Loucy (cell line): ENCODE measurements around the gene FAM222A.

Experiments
- EZH2phosphoT487 ChIP-seq: fragments of 200-600 bp; IDR thresholded peaks from 2 replicates; pipeline ENCODE4 v1.6.1; 2018; ENCODE audit warnings: antibody characterized with exemption, mild to moderate bottlenecking, moderate library complexity, borderline replicate concordance
- TF ChIP-seq, protein P1 (sequence below): fragments of 200-600 bp; sonication (generic); conservative IDR thresholded peaks from 2 replicates; pipeline ENCODE4 v1.5.1; 2014; ENCODE audit warnings: mild to moderate bottlenecking, antibody characterized with exemption, low read length

DNA sequence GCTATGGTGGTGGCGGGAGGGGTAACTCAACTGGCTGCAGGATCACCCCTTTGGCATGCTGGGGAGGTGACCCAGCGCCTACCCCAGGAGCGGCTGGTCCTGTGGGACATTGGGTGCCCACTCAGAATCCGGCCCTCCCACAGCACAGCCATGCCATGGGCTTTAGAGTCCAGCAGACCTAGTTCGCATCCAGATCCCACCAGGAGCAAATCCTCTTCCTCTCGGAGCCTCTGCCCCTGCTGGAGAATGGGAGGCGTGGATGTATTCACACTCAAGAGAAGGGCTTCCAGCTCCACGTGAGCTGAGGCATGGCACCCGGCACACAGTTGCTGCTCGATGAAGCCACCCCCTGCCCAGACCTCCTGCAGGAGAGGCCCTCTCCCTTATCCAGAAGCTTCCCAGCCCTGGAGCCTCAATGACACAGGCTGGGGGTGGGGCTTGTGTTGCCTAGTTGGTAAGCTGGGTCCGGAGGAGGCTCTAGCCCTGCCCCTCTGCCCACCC, 17.7 kb downstream of the FAM222A start:
- TF ChIP-seq, protein P1, sequence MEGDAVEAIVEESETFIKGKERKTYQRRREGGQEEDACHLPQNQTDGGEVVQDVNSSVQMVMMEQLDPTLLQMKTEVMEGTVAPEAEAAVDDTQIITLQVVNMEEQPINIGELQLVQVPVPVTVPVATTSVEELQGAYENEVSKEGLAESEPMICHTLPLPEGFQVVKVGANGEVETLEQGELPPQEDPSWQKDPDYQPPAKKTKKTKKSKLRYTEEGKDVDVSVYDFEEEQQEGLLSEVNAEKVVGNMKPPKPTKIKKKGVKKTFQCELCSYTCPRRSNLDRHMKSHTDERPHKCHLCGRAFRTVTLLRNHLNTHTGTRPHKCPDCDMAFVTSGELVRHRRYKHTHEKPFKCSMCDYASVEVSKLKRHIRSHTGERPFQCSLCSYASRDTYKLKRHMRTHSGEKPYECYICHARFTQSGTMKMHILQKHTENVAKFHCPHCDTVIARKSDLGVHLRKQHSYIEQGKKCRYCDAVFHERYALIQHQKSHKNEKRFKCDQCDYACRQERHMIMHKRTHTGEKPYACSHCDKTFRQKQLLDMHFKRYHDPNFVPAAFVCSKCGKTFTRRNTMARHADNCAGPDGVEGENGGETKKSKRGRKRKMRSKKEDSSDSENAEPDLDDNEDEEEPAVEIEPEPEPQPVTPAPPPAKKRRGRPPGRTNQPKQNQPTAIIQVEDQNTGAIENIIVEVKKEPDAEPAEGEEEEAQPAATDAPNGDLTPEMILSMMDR: no peak
- no peak for TF ChIP-seq EZH2phosphoT487
